ENCODE measurements around the gene ABCB8. TPM values are rescaled to one million over a fixed set of nuclear protein-coding genes. Genes with fewer than 3 reads are reported as not detected.
A peak's percentile ranks its signal among the peaks of the same experiment; 100 is the strongest.

The ABCB8 gene
- polyA plus RNA-seq, 1 donor, result 22.2 TPM

DNA sequence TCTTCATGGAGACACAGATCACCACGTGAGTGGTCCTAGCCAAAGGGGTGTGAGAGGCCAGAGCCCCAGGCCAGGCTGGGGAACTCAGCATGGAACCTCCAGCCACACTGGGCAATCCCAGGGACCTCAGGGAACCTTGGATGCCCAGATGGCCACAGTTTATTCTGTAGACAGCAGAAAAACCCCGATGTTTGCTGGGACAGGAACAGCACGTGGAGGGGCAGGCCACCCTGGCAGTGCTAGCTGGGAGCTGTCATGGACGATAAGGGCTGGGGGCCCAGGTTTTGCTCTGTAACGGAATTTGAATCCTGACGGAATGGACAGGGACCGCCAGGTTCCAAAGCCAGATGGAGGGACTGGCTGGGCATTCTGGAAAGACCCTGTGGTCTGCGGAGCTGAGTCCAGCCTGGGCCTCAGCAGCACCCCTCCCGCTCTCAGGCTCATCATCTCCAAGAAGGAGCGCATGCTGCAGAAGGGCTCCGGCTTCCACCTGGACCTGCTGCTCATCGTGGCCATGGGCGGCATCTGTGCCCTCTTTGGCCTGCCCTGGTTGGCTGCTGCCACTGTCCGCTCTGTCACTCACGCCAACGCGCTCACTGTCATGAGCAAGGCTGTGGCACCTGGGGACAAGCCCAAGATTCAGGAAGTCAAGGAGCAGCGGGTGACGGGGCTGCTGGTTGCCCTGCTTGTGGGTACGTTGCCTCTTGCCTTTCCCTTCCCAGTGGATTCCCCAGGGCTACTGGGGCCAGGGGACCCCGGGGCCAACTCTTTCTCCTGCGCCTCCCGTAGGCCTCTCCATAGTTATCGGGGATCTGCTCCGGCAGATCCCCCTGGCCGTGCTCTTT, 46.8 kb downstream of the ABCB8 start:
- DNase-seq (ENCODE audit: low read depth), result no peak

DNA sequence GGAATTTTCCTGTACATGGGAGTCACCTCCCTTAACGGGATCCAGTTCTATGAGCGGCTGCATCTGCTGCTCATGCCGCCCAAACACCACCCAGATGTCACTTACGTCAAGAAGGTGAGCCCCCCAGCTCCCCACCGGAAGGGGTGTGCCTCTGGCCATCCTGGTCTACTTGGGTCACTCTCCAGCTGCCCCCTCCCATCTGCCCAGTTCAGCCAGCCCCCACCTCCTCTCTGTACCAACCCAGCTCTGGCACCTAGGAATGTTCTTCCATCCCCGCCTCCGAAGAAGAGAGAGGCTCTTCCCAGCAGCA, 47.4 kb downstream of the ABCB8 start:
- DNase-seq (ENCODE audit: low read depth), result no peak

DNA sequence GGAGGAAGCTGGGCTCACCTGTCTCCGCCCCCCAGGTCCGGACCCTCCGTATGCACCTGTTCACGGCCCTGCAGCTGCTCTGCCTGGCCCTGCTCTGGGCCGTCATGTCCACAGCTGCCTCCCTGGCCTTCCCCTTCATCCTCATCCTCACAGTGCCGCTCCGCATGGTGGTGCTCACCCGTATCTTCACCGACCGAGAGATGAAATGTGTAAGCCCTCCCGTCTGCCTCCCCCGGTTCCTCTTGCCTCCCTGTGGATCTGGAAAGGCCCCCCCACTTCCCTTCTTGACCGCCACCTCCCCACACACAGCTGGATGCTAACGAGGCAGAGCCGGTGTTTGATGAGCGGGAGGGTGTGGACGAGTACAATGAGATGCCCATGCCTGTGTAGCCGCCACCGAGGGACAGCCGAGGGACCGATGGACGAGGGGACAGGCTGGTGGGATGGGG, 47.8 kb downstream of the ABCB8 start:
- no peak for DNase-seq (ENCODE audit: low read depth)

DNA sequence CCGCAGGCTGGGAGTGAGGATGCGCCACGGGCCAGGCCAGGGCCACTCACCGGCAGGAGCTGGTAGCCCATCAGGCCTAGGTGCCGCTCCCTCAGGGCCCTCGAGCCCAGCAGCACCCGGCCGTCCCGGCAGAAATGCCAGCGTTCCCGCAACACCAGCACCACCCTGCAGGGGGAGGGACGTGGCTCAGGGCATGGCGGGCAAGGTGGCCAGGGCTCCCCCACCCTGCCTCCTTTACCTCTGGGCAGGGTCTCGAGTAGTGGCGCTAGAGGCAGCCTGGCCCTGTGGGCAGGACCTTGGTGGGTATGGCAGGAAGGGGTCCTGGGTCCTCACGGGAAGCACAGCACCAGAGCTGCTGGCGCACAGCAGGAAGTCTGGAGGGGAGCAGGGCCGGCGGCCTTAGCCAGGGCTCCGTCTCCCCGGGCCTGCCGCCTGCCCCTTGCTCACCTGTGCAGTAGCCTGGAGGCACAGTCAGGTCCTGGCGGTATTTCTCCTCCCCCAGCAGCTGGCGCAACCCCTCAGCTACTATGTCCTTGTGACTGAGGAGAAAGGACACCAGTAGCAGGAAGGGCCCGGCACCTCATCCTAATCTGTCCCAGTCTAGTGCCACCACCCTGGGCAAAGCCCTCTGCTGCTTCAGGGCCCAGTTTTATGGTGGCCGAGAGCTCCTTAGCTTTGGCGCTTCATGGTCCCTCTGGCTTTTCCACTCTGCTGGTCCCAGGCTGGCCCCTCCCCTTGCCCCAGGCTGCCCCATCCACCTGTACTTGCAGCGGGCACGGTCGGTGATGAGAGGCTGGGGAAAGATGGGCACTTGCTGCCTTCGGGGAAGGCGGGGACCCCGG, 48.8 kb downstream of the ABCB8 start:
- no peak for DNase-seq (ENCODE audit: low read depth)

DNA sequence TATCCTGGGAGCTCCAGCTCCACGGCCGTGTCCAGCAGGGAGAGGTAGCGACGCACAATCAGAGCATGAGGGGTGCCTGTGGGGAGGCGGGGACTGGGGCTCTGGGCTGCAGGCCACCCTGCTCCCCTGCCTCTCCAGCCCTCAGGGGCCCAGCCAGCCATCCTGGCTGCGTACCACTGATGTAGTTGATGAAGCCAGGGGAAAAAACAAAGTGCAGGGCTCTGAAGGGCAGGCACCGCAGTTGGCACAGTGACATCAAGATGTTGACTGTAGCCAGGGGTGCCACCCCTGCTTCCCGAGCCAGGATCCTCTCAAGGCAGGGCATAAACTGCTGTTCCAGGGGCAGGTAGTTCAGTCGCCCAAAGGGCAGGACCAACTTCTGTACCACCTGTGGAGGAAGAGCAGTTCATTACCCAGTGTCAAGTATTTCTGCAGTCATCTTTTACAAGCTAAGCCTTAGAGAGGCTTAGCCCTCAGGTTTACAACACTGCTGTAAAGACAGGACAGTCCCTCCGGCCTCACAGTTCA, 49.5 kb downstream of the ABCB8 start:
- DNase-seq (ENCODE audit: low read depth), result no peak

DNA sequence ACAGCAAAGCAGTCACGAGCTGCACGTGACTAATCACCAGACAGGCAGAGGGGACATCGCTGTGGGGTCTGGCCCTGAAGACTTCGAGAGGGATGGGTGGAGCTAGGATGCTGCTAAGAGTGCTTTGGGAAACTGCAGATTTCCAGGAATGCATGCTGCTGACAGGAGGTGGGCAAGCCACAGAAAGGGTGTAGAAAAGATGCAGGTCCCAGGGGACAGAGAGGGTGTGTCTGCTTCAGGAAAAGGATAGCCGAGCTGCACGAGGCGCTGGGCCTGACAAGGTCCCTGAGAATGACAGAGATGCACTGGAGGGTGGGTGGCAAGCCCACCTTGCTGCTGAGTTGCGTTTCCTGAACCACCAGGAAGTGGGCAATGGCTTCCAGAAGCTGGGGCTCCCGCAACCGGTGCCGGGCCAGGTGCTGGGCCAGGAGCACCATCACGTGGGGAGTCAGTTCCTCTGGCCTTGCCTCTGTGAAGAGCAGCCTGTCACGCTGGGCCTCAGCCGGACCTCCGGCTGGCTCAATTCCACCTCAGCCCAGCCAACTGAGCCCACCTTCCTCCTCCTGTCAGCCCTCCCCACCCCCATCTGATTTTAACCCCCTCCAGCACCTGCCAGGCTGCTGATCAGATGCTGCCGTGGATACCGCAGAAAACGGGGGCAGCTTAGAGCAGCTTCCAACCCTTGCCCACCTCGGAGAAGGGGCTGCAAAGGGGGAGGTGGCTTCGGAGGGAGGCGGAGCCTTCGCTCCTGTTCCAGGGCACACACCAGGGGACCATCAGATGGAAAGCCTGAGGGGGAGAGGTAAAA, 50.2 kb downstream of the ABCB8 start:
- DNase-seq (ENCODE audit: low read depth), result no peak

DNA sequence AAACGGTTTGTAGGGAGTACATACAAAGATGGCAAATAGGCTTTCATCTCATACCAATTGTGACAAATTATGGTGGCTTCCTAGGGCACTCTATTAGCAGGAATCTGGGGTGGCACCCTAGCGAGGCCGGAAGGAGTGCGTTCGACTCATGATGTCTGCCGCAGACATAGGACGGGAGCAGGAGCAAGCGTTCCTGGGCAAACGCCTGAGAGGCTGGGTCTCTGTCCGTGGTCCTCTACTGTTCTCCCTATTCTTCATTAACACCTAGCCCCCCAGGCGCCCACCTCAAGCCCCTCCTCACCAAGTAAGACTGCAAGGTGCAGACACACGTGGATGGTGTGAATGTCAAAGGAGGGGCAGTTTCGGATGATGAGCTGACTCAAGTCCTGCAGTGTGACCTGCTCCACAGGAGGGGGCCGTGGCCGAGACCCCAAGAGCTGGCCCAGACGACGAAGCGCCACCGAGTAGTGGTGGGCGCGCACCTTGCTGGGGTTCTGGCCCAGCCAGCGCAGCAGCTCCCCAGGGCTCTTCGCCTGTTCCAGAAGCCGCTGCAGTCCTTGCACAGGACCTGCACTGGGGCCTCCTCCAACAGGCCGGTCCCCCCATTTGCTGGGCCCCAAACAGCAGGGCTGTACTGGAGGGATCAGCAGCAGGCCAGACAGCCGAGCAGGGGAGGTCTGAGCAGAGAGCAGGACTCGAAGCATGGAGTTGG, 51.1 kb downstream of the ABCB8 start:
- DNase-seq (ENCODE audit: low read depth), result no peak

DNA sequence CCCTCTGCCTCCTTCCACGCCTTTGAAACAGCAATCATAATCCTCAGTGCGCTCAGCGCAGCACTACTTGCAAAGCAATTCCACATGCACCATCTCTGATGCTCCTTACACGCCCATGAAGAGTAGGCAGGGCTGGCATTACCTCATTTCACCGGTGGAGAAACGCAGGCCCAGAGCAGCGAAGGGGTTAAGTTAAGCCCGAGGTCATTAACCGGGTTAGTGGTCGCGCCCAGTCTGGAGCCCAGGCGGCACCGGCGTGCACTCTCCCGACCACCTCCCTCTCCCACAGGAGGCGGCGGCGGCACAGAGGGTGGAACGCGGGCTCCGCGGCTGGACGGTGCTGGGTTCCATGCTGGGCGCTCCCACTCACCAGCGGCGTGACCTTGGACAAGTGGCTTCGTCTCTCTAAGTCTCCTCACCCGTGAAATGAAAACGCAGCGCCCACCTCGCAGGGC, 51.8 kb downstream of the ABCB8 start:
- DNase-seq (ENCODE audit: low read depth), result no peak

DNA sequence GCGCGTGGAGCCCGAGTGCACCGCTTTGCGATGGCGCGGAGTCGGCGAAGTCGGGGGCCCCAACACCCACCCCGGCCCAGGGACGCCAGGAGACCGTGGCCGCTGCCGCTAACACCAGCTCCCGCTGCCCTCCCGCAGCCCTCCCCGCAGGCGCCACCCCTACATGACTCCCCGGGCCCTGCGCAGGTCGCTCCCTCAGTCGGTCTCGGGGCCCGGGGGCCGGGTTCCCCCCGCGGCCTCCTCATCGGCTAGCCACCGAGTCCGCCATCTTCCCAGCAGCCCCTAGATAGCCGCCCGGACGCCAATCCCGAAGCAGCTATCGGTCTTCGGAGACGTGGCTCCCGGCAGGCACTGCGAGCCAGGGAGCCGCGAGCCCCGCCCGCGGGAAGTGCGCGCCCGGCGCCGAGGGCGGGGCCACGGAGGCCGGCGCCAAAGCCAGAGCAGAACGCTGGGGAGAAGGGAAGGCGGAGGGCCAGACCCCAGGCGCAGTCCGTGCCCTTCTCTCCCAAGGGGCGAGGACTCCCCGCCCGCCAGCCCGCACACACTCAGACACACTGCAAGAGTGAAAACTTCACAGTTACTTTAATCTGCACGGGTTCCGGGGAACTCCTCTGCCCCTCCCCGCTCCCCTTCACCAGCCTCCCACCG, 52.4 kb downstream of the ABCB8 start, which contains the start of gene FASTK:
TSS of gene FASTK (minus strand) at position 288 of the 648 bp plus-strand sequence. CDS start at position 245, 43 bp downstream.
- DNase-seq (ENCODE audit: low read depth), result peak; percentile 79

DNA sequence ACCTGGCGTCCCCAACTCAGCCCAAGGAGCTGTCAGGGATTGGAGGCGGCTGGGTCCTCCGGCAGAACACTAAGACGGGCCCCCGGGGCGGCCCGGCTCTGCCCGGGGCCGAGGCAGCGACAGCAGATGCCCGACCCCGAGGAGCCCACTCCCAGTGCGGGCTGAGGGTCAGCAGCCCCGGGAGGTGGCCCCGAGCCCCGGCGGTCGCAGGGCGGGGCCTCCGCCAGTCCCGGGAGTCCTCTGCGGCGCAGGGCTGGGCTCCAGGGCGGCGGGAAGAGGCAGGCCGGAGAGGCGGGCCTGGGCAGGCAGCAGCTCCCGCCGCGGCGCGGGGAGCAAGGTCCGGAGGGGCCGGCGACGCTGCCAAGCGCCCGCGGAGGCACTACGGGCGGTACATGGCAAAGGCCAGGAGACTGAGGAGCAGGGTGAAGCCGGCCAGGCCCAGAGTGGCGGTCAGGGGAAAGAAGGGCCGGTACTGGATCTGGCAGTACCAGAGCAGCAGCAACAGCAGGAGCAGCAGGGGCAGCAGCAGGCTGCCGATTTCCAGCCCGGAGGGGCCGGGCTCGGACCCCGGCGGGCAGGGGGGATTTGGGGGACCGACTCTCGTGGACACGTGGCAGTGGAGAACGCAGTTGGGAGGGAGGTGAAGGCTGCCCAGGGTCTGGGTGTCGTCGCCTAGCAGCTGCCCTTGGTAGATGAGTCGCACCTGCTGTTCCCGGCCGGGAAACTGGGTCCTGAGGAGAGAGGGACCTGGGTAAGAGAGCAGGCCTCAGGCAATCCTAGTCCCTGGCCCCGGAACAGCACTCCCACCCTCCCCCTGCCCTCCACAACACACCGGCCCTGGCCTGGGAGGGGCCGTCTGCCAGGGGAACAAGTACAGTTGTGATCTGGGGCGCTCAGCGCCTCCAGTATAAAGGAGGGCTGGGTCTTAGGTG, 53.2 kb downstream of the ABCB8 start:
- DNase-seq (ENCODE audit: low read depth), result no peak

DNA sequence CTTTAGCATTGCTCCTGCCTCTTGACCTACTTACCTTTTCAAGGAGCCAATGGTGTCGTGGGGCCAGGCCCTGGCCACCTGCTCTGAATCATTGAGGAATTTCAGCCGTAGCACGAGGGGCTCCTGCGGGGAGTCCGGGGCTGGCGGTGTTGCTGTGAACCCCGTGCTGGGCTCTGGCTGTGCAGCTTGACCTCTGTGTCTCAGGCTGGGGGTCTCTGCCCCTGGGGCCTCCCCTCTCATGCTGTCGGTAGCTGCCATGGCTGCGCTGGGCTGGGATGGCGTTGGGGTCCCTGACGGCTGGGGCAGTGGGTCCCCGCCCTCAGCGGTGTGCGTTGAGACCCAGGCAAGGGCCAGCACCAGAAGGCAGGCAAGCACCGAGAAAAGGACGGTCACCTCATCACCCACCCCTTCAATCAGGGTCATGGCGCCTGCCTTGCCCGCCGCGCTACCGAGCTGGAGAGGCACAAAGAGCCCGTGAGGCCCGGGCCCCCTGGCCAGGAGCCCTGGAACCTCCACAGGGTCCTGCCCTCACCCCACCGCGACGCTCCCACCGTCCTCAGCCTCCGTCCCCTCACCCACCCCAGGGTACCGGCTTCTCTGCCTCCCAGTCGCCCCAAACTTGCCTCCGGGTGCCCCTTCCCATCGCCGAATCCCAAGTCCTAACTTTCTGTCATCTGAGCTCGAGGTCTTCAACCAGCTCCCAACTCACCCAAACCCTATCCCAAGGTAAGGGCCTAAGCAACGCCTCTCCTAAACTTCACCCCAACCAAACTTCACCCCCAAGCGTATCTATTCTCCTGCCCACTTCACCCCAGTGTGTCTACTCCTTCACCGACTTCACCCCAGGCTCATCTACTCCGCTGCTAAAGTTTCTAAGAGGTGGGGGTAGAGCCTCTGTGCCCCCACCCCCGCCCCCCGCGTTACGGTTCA, 54.2 kb downstream of the ABCB8 start:
- DNase-seq (ENCODE audit: low read depth), result no peak

DNA sequence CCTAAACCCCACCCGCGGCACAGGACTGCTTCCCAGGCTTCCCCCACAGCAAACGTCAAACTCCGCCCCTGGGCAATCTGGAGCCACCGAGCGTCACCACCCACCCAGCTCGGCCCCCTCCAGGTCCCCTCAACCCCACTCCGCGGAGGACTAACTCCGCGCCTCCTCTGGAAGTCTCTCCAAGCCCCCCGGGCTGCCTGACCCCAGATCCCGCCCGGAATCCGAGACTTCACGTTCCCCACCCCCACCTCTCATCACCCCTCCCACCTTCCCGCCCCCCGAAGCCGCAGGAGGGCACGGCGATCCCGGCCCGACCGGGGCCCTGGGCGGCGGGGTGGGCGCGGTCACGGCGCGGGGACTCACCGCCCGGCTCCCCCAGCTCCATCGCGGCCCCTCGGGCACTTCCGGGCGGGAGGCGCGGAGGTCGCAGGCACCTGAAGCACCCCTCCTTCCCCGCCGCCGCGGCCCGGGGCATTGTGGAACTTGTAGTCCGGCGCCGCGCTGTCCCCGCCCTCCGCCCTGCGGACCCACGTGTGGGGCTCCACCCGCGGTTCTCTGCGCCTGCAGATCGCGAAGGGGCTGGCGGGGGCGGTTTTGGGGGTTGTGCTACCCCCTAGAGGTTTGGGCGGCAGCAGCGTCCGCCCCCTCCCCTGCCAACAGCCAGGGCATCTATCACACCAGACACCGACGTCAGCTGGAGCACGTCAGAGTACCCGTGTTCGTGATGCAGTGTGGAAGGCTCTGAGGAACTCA, 55.0 kb downstream of the ABCB8 start, which contains the start of gene TMUB1:
TSS of gene TMUB1 (minus strand) at position 423 of the 753 bp plus-strand sequence. CDS start 930 bp downstream, outside the sequence.
- no peak for DNase-seq (ENCODE audit: low read depth)

DNA sequence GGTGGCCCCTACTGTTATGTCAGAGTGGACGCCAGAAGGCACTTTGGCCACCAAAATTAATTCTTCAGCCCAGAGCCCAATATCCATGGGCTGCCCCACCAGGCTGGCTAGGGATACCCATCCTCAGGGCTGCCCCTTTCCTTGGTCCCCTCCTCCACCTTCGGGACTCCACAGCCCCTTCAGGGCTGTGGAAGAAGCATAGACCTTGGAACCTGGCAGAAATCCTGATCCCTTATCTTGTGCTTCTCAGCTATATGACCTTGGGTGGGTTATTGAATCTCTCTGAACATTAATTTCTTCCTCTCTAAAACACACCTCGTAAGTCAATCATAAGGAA, 55.5 kb downstream of the ABCB8 start:
- DNase-seq (ENCODE audit: low read depth), result no peak

DNA sequence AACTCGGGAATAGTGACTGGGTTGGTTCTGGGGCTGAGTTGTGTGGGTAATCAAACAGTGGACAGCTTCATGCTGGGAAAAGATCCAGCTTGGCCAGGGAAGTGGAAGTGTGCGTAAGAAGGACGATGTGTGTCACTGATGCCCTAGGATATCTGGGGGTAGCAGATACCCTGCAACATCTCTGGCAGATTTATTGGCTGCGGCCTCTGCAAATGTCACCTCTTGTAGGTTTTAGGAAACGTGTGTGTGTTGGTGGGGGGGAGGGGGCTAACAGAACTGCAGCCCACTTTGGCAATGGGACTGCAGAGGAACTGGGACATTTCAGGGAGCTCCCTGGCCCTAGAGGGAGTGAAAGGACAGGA, 57.1 kb downstream of the ABCB8 start:
- no peak for DNase-seq (ENCODE audit: low read depth)

DNA sequence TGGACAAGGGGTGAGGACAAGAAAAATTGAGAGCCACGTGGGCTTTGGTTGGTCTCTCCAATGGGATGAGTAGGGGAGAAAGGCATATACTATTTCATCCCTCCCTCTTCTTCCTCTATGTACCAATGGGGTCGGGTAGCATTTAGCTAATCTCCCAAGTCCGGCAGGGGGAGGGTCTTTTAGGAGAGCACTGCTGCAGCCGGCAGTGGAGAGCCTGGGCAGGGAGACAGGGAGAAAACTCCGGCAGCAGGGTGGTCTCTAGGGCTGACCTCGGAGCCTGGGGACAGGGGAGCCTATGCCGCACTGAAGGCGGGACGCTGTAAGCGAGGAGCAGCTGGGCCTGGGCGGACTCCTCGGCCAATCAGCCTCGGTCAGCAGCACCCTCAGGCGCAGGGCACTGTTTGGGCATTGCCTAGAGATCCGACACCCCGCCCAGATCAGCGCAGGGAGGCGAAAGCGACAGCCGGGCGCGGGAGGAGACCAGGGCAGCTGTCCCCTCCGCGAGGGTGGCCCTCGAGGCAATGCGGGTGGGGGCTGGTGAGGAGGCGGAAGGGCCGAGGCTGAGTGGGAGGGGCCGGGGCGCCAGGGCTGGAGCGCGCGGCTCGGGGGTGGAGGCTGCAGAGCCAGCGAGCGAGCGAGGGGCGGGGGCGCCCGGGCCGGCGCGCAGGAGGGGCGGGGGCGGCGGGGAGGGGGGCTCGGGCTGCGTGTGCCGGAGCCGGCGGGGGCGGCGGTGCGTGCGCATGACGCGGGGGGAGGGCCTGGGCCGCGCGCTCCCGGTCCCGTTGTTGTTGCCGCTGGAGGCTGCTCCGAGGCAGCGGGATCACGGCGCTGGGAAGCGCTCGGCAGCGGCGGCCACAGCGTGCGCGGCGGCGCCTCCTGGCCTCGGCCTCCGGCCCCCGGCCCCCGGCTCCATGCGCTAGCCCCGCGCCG, 57.7 kb downstream of the ABCB8 start, which contains the start of gene AGAP3:
TSS of gene AGAP3 (plus strand) at position 785 of the 930 bp plus-strand sequence. CDS start 267 bp downstream, outside the sequence.
- no peak for DNase-seq (ENCODE audit: low read depth)

DNA sequence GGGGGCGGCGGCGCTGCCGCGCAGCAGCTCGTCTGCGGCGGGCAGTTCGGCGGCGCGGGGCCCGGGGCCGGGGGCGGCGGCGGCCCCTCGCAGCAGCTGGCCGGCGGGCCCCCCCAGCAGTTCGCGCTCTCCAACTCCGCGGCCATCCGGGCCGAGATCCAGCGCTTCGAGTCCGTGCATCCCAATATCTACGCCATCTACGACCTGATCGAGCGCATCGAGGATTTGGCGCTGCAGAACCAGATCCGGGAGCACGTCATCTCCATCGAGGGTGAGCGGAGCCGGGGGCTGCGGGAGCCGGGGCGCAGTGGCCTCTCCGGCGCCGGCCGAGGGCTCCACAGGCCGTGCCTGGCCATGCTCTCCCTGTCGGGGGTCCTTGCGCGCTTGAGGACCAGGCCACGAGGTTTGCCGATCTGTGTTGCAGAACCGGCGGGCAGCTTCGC, 58.6 kb downstream of the ABCB8 start:
- no peak for DNase-seq (ENCODE audit: low read depth)
